HepG2 (cell line): ENCODE results near the gene ANKRD13C. TPM values are rescaled to one million over a fixed set of nuclear protein-coding genes. Genes with fewer than 3 reads are reported as not detected.

Source experiments
- ATF1 ChIP-seq: IDR thresholded peaks from 2 replicates; pipeline ENCODE4 v1.6.1; 2016; ENCODE audit warnings: mild to moderate bottlenecking, control low read depth
- ATF4 ChIP-seq, 2 experiments: fragments of 450-650 bp in 1 of 2; sonication (generic) in 1 of 2; formaldehyde crosslinking; IDR thresholded peaks; 2 replicates each; pipeline versions ENCODE4 v1.5.0 to v1.8.0; 2020 to 2022; ENCODE audit warnings: mild to moderate bottlenecking in 1 of 2, missing genetic modification reagents in 1 of 2
- CHCHD3 ChIP-seq: sonication (generic); formaldehyde crosslinking; IDR thresholded peaks from 2 replicates; pipeline ENCODE4 v1.8.0; 2022; ENCODE audit warnings: mild to moderate bottlenecking, missing genetic modification reagents, moderate library complexity
- CREM ChIP-seq, 2 experiments: sonication (generic) in 1 of 2; formaldehyde crosslinking in 1 of 2; IDR thresholded peaks; 2 replicates each; pipeline versions ENCODE4 v1.4.0 to v1.6.1; 2016 to 2020; ENCODE audit warnings: antibody characterized with exemption in 1 of 2, mild to moderate bottlenecking in 1 of 2, missing genetic modification reagents in 1 of 2
- GMEB1 ChIP-seq: sonication (generic); formaldehyde crosslinking; IDR thresholded peaks from 2 replicates; pipeline ENCODE4 v1.5.1; 2020; ENCODE audit warnings: missing genetic modification reagents, mild to moderate bottlenecking, borderline replicate concordance
- HIVEP1 ChIP-seq: sonication (generic); formaldehyde crosslinking; IDR thresholded peaks from 2 replicates; pipeline ENCODE4 v1.4.0; 2020; ENCODE audit warnings: mild to moderate bottlenecking, missing genetic modification reagents
- HNRNPUL1 ChIP-seq: fragments of 200-400 bp; formaldehyde crosslinking; IDR thresholded peaks from 2 replicates; pipeline ENCODE4 v1.6.1; 2017; ENCODE audit warnings: low read depth, mild to moderate bottlenecking, low read length, moderate library complexity
- KDM5A ChIP-seq: fragments of 200-600 bp; sonication (generic); IDR thresholded peaks from 2 replicates; pipeline ENCODE4 v1.7.0; 2018; ENCODE audit warnings: antibody characterized with exemption, mild to moderate bottlenecking, low read length, borderline replicate concordance
- MTA3 ChIP-seq: sonication (generic); formaldehyde crosslinking; IDR thresholded peaks from 2 replicates; pipeline ENCODE4 v1.4.0; 2020; ENCODE audit warnings: missing genetic modification reagents
- MXD3 ChIP-seq: IDR thresholded peaks from 2 replicates; pipeline ENCODE4 v1.6.1; 2016; ENCODE audit warnings: mild to moderate bottlenecking, missing biosample characterization, missing genetic modification reagents
- SKI ChIP-seq: fragments of 450-650 bp; IDR thresholded peaks from one replicate; pipeline ENCODE4 v1.6.1; 2018; ENCODE audit warnings: mild to moderate bottlenecking; ENCODE audit not compliant: partially characterized antibody
- SNRNP70 ChIP-seq: fragments of 200-400 bp; formaldehyde crosslinking; IDR thresholded peaks from 2 replicates; pipeline ENCODE4 v1.6.1; 2017; ENCODE audit warnings: mild to moderate bottlenecking, low read depth, low read length, moderate library complexity
- SP1 ChIP-seq, 2 experiments: fragments of 450-650 bp in 1 of 2; sonication (generic) in 1 of 2; formaldehyde crosslinking in 1 of 2; IDR thresholded peaks; 2 replicates each; pipeline versions ENCODE4 v1.4.0 to v1.6.1; 2016 to 2020; ENCODE audit warnings: missing genetic modification reagents in 1 of 2
- TEAD3 ChIP-seq: optimal IDR thresholded peaks from 2 replicates; pipeline ENCODE3; 2016; ENCODE audit warnings: borderline replicate concordance
- TGIF2 ChIP-seq: IDR thresholded peaks from 2 replicates; pipeline ENCODE4 v1.6.1; 2016; ENCODE audit warnings: control low read depth, missing compliant biosample characterization
- ZBTB21 ChIP-seq: sonication (generic); formaldehyde crosslinking; IDR thresholded peaks from 2 replicates; pipeline ENCODE4 v1.4.0; 2020; ENCODE audit warnings: missing genetic modification reagents
- ZBTB38 ChIP-seq: sonication (generic); formaldehyde crosslinking; IDR thresholded peaks from 2 replicates; pipeline ENCODE4 v1.5.1; 2020; ENCODE audit warnings: mild to moderate bottlenecking, missing genetic modification reagents
- ZBTB39 ChIP-seq: sonication (generic); formaldehyde crosslinking; IDR thresholded peaks from 2 replicates; pipeline ENCODE4 v1.5.0; 2020; ENCODE audit warnings: missing genetic modification reagents
- ZKSCAN5 ChIP-seq: sonication (generic); formaldehyde crosslinking; IDR thresholded peaks from 2 replicates; pipeline ENCODE4 v1.5.1; 2020; ENCODE audit warnings: mild to moderate bottlenecking, missing genetic modification reagents
- ZKSCAN8 ChIP-seq: IDR thresholded peaks from 2 replicates; pipeline ENCODE4 v1.6.1; 2016; ENCODE audit warnings: borderline replicate concordance, missing genetic modification reagents, missing compliant biosample characterization
- ZNF44 ChIP-seq: sonication (generic); formaldehyde crosslinking; IDR thresholded peaks from 2 replicates; pipeline ENCODE4 v1.5.1; 2020; ENCODE audit warnings: mild to moderate bottlenecking, missing genetic modification reagents
- ZNF546 ChIP-seq: sonication (generic); formaldehyde crosslinking; conservative IDR thresholded peaks from 2 replicates; pipeline ENCODE4 v1.8.1; 2023; ENCODE audit warnings: mild to moderate bottlenecking, missing genetic modification reagents
- polyA plus RNA-seq, 8 experiments: library from polyadenylated mRNA; depleted of rRNA in 3 of 8; stranded (reverse) in 7 of 8; unstranded in 1 of 8; fragments of >200 nt; fragmentation: Illumina TruSeq in 4 of 8; extraction: Trizol in 4 of 8; gene quantifications; 2 replicates each; pipeline versions ENCODE4 v1.2.1 to v1.2.3, GENCODE V29; 2011 to 2016; ENCODE audit warnings: low read depth in 4 of 8, missing spikeins in 1 of 8, mixed read lengths in 1 of 8; ENCODE audit not compliant: insufficient read depth in 1 of 8
- total RNA-seq, 5 experiments: library from RNA; depleted of rRNA; stranded (reverse); fragments of >200 nt; fragmentation: Illumina TruSeq; extraction: Trizol; gene quantifications; 2 replicates each; pipeline ENCODE4 v1.2.3, GENCODE V29; 2016; ENCODE audit warnings: low read depth in 1 of 5
- TF ChIP-seq, protein P1 (sequence below): sonication (generic); formaldehyde crosslinking; IDR thresholded peaks from 2 replicates; pipeline ENCODE4 v1.8.0; 2022; ENCODE audit warnings: mild to moderate bottlenecking, missing genetic modification reagents

The ANKRD13C gene
- total and polyA plus RNA-seq, 2 of the 13 experiments (the other 11 are each of a cell fraction or from before 2014, with no cell fraction given): 6.2 to 17.6 TPM

- TF ChIP-seq ZNF44: 0 out of 2 replicates have a peak, but pooled peaks have one; percentile 37
- peak; percentile 99 for TF ChIP-seq ZBTB21 (CRISPR knock-in tag)
- peak; percentile 94 for TF ChIP-seq CREM (IDR thresholded peaks at IDR 0.05)
- TF ChIP-seq CREM (CRISPR knock-in tag; IDR thresholded peaks at IDR 0.05): peak; percentile 66; the same call in 1 of the 2 replicates
- no peak for TF ChIP-seq SNRNP70
- peak; percentile 43 for TF ChIP-seq TEAD3 (CRISPR knock-in tag)
- peak; percentile 86; the same call in 1 of the 2 replicates for TF ChIP-seq TGIF2
- 0 out of 2 replicates have a peak, but pooled peaks have one; percentile 83 for TF ChIP-seq CHCHD3 (CRISPR knock-in tag)
- TF ChIP-seq KDM5A: peak; percentile 86
- no peak for TF ChIP-seq MTA3 (CRISPR knock-in tag)
- TF ChIP-seq ZKSCAN5 (CRISPR knock-in tag): no peak
- TF ChIP-seq SP1 (IDR thresholded peaks at IDR 0.05): peak; percentile 50; the same call in 1 of the 2 replicates
- no peak; the same call in 1 of the 2 replicates for TF ChIP-seq SP1 (CRISPR knock-in tag; IDR thresholded peaks at IDR 0.05)
- no peak for TF ChIP-seq ZBTB39 (CRISPR knock-in tag)
- TF ChIP-seq MXD3 (CRISPR knock-in tag): 0 out of 2 replicates have a peak, but pooled peaks have one; percentile 32
- TF ChIP-seq ZBTB38: peak; percentile 15; the same call in 1 of the 2 replicates
- peak in 1 of 2 experiments; percentile 66; a peak in 2 of 4 replicates for TF ChIP-seq ATF4 (CRISPR knock-in tag; IDR thresholded peaks at IDR 0.05)
- TF ChIP-seq, protein P1, sequence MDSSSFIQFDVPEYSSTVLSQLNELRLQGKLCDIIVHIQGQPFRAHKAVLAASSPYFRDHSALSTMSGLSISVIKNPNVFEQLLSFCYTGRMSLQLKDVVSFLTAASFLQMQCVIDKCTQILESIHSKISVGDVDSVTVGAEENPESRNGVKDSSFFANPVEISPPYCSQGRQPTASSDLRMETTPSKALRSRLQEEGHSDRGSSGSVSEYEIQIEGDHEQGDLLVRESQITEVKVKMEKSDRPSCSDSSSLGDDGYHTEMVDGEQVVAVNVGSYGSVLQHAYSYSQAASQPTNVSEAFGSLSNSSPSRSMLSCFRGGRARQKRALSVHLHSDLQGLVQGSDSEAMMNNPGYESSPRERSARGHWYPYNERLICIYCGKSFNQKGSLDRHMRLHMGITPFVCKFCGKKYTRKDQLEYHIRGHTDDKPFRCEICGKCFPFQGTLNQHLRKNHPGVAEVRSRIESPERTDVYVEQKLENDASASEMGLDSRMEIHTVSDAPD (CRISPR knock-in tag): no peak
- TF ChIP-seq ZNF546 (CRISPR knock-in tag): peak; percentile 85; the same call in 1 of the 2 replicates
- no peak for TF ChIP-seq ZKSCAN8 (CRISPR knock-in tag)
- TF ChIP-seq ATF1: peak; percentile 95
- TF ChIP-seq SKI: peak; percentile 36
- peak; percentile 91 for TF ChIP-seq HIVEP1 (CRISPR knock-in tag)
- no peak for TF ChIP-seq HNRNPUL1
- TF ChIP-seq GMEB1 (CRISPR knock-in tag): peak; percentile 75
Measured at GRCh38 chr1:70354332-70355110, at the start of gene ANKRD13C (continued).
